NCI-H1436 (cell line): ENCODE measurements around the gene DCDC1.

Experiments used
- DNase-seq: peaks from one replicate; lab custom pipeline; 2025; lab: John Stamatoyannopoulos, UW

The DCDC1 gene

GRCh38 chr11:30852091-30852490, 517.4 kb downstream of the DCDC1 start:
- DNase-seq = no peak

GRCh38 chr11:30837252-30837651, 532.3 kb downstream of the DCDC1 start:
- no peak for DNase-seq

GRCh38 chr11:30832831-30833230, 536.7 kb downstream of the DCDC1 start:
- DNase-seq = no peak

- DNase-seq = no peak
Measured at GRCh38 chr11:30830681-30831080, 538.9 kb downstream of the DCDC1 start.

GRCh38 chr11:30826911-30827310, 542.6 kb downstream of the DCDC1 start:
- DNase-seq = no peak

- no peak for DNase-seq
Measured at GRCh38 chr11:30825723-30826122, 543.8 kb downstream of the DCDC1 start.

GRCh38 chr11:30823119-30823518, 546.4 kb downstream of the DCDC1 start:
- DNase-seq = no peak

GRCh38 chr11:30821438-30821965, 548.0 kb downstream of the DCDC1 start:
- DNase-seq = no peak

GRCh38 chr11:30818721-30819120, 550.8 kb downstream of the DCDC1 start:
- DNase-seq = no peak

- DNase-seq = no peak
Measured at GRCh38 chr11:30816959-30817880, 552.3 kb downstream of the DCDC1 start.

GRCh38 chr11:30815619-30816018, 553.9 kb downstream of the DCDC1 start:
- no peak for DNase-seq

GRCh38 chr11:30814737-30815136, 554.8 kb downstream of the DCDC1 start:
- DNase-seq = no peak
